ENCODE measurements around the gene MYH9.

MYH9 gene

DNA sequence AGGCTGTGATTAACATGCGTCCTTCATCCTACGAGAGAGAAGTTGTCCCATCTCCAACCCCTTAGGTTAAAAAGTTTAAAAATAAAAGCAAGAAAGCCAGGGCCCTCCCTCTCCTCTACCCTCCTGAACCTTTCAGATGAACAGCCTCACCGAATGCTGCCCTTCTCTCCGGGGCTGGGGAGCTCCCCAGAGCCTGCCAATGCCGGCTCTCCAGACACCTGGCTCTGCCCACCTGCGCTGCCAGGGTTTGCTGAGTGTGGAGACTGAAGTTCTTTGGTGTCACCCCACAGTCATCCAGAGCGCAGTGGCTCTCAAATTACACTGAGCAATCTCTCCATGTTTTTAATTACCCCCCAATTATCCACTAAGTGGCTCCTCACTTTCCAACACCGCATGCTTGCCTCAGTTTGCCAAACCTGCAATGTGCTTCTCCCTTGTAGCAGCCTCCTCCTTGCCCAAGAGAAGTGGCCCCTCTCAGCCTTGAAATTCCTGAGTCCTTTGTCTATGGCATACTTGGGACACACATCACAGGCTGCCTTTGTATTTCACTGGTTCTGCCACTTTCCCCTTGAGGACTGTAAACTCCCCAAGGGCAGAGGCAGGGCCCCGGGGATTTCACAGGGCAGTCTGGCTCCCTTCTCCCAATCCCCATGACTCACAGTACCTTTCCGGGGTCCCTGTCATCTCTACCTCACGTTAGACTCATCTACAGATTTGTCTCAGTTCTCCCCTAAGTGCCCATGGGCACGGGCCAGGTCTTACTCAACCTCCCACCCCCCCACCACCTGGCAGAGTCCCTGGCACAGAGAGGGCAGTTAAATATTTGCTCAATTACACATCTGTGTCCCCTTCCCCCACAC is 2.0 kb downstream of the MYH9 start:
- DNase-seq: peak; percentile 76

DNA sequence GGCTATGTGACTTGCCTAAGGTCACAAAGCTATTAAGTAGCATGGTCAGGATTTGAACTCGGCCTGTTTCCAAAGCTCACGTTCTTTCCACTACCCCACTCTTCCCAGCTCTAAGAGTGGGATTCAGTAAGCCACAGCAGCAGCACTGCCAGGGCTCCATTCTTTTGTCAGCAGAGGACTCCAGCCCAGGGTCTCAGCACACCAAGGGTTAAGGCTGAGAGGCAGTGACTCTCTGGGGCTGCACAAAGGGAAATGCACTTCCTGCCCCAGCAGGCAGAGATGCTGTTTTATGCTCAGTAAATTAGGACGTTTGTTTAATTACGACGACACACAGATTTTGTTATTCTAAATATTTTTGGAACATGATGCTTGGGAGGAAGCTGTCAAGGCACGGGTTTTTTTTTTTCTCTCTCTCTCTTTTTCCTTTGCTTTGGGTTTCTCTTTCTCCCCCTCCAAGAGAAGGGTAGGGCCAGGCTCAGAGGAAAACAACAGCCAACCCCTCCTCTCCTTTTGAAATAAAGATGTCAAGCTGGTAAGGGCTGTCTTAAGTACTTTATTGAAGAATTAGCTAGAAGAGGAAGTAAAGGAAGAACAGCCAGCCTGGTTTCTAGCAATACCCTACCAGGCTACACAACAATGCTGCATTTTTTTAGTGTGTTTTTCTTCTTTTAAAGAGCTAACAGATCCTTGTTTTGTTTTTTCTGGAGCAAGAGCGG is 2.8 kb downstream of the MYH9 start:
- peak; percentile 22 for DNase-seq

GRCh38 chr22:36383110-36383581 is 4.6 kb downstream of the MYH9 start:
- DNase-seq: no peak

DNA sequence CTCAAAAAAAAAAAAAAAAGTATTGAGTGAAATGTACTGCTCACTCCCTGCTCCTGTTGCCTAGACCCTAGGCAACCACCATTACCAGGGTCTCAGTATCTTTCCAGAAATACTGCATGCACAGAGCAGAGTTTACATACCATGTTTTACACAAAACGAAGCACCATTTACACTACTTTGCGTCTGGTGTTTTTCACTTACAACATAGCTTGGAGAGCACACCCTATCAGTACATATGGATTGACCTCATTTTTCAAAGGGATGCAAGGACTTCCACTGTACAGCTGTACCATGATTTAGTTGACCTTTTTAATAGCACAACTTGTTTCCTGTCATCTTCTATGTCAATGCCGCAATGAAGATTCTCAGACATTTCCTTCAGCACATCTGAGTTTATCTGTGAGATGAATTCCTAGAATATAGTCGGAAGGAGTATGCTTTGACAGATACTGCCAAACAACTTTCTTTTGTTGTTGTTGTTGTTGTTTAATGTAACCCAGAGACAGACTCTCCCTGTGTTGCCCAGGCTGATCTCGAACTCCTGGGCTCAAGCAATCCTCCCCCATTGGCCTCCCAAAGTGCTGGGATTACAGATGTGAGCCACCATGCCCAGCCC is 6.1 kb downstream of the MYH9 start:
- no peak for DNase-seq

- DNase-seq: no peak
These were observed 8.0 kb downstream of the MYH9 start for GRCh38 chr22:36379593-36380361.

DNA sequence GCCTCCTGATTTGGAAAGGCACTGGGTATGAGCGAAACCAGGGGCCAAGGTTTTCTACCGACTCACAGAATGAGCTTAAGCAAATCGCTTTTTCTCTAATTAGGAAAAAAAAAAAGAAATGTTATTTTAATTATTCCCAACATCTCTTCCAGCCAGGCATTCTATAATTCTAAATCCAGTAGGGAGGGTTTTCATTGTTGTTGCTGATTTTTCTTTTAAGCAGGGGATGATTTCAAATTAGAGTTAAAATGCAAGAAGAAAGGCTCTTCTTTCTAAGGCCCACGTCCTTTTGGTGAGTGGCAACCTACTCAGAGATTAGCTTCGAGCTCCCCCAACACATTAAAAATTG is 8.9 kb downstream of the MYH9 start:
- DNase-seq: no peak

GRCh38 chr22:36378080-36378868 is 9.5 kb downstream of the MYH9 start:
- DNase-seq: no peak

GRCh38 chr22:36377022-36377631 is 10.6 kb downstream of the MYH9 start:
- DNase-seq: no peak

- no peak for DNase-seq
These were observed 11.5 kb downstream of the MYH9 start for GRCh38 chr22:36376265-36376664.

DNA sequence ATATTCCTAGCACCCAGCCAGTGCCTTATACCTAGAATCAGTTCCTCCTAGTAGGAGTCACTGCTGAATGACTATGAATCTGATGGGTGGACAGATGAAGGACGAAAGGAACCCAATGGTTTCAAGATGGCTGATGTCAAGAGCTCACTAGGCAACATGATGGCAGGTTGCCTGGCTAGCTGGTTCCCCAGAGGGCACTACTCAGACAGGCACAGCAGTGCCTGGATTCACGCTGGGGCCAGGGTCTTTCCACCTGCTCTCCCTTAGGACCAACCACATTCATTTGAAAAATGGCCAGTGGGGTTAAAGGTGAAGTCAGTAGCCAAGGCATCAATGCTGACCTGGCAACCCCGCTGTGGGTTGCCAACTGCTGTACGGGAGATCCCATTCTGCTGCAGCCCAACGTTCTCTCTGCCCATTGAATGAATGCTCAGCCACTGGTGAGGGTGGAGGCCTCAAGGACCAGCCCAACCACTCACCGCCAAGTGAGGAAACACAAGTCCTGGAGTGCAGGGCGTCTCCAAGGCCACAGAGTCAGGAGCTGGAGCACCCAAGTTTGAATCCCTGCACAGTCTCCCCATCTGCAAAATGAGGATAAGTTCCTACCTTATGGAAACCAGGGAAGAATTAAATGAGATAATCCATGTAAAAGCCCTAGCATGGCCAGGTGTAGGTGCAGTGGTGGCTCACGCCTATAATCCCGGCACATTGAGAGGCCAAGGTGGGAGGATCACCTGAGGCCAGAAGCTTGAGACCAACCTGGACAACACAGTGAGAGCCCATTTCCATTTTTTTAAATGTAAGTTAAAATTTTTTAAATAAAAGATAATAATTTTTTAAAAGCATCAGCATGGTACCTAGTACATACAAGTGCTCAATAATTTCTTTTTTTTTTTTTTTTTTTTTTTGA is 12.4 kb downstream of the MYH9 start:
- DNase-seq: no peak

DNA sequence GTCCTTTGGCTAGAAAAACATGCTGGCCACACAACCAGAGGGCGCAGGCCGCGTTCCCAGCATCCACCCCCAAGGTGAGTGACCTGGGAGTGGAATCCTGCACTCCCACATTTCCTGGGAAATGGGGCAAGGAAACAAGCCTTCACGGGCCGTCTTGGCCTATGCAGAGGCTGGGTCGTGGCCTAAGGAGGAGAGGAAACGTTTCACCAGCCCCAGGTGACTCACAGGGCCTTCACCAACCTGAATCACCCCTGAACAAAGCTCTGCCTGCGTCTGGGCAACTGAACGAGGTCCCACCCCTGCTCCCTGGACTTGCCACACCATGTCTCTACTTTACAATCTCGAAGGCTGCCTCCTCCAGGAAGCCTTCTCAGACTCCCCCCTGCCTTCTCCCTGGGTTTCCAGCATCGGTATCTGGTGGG is 13.2 kb downstream of the MYH9 start:
- no peak for DNase-seq

DNA sequence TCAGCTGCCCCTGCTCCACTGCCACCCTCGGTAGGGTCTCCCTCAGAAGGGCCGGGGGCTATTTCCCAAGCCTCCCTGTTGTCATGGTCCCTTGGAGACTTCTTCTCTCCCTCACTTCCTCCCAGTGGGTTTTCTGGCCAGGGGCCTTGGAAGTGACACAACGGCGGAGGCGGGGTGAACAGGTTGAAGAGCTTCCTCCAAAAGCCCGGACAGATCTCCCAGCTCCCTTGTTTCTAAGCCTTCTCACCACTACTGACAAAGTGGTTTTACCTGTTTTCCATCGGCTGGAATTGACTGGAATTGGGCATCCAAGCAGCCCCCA is 14.5 kb downstream of the MYH9 start:
- DNase-seq: no peak

DNA sequence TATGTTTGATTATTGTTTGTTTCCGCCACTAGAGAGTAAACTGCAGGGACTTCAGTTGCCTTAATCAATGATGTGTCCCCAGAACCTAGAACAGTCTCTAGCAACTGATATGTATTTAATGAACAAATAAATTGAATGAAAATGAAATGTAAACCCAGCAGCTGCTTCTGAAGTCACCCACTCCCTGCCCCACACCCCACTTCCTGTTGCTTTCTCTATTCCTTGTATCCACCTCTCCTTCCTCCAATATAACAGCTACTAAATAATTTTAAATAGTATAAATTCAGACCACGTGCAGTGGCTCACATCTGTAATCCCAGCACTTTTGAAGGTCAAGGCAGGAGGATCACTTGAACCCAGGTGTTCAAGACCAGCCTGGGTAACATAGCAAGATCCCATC is 15.8 kb downstream of the MYH9 start:
- DNase-seq: no peak

GRCh38 chr22:36369922-36370791 is 17.6 kb downstream of the MYH9 start:
- DNase-seq: peak; percentile 35

- DNase-seq: no peak
These were observed 18.5 kb downstream of the MYH9 start for GRCh38 chr22:36369004-36369921.

GRCh38 chr22:36368359-36368983 is 19.3 kb downstream of the MYH9 start:
- DNase-seq: no peak

- DNase-seq: no peak
These were observed 20.3 kb downstream of the MYH9 start for GRCh38 chr22:36367479-36367878.

GRCh38 chr22:36367066-36367465 is 20.7 kb downstream of the MYH9 start:
- DNase-seq: no peak
